H9 (cell line): Measurements from ENCODE around the gene RABL6. TPM values are rescaled to one million over a fixed set of nuclear protein-coding genes. Genes with fewer than 3 reads are reported as not detected.

Experiments used
- DNase-seq: peaks from one replicate; pipeline ENCODE4 v3.0.0-alpha.2; 2017
- H2AFZ ChIP-seq: one replicate; pipeline ENCODE4 v1.6.1; 2013; ENCODE audit warnings: mild to moderate bottlenecking, low read length, control low read depth, moderate library complexity
- H2AK5ac ChIP-seq: 2 replicates; pipeline ENCODE4 v1.6.1; 2013; ENCODE audit warnings: low read length, control low read depth, mixed read lengths; ENCODE audit not compliant: insufficient read length
- H2BK120ac ChIP-seq: one replicate; pipeline ENCODE4 v1.6.1; 2013; ENCODE audit warnings: low read depth, mild to moderate bottlenecking, low read length, control low read depth, inconsistent platforms; ENCODE audit not compliant: poor library complexity, severe bottlenecking
- H2BK12ac ChIP-seq: 2 replicates; pipeline ENCODE4 v1.6.1; 2013; ENCODE audit warnings: low read length, control low read depth, mixed read lengths, low read depth; ENCODE audit not compliant: insufficient read length
- H2BK15ac ChIP-seq: 2 replicates; pipeline ENCODE4 v1.6.1; 2013; ENCODE audit warnings: low read depth, low read length, control low read depth
- H2BK20ac ChIP-seq: one replicate; pipeline ENCODE4 v1.6.1; 2013; ENCODE audit warnings: low read depth, mild to moderate bottlenecking, low read length, control low read depth, inconsistent platforms; ENCODE audit not compliant: poor library complexity, severe bottlenecking
- H2BK5ac ChIP-seq: 2 replicates; pipeline ENCODE4 v1.6.1; 2013; ENCODE audit warnings: low read length, control low read depth, mixed read lengths; ENCODE audit not compliant: insufficient read length
- H3K14ac ChIP-seq: 2 replicates; pipeline ENCODE4 v1.6.1; 2013; ENCODE audit warnings: low read length, control low read depth; ENCODE audit not compliant: insufficient read depth
- H3K18ac ChIP-seq: 2 replicates; pipeline ENCODE4 v1.6.1; 2013; ENCODE audit warnings: low read depth, mild to moderate bottlenecking, mixed read lengths, low read length, control low read depth; ENCODE audit not compliant: insufficient read length
- H3K23ac ChIP-seq: 2 replicates; pipeline ENCODE4 v1.6.1; 2013; ENCODE audit warnings: low read length, control low read depth, mixed read lengths, low read depth; ENCODE audit not compliant: insufficient read length
- H3K23me2 ChIP-seq: 2 replicates; pipeline ENCODE4 v1.6.1; 2013; ENCODE audit warnings: low read depth, mild to moderate bottlenecking, mixed read lengths, low read length, control low read depth; ENCODE audit not compliant: insufficient read length, poor library complexity, severe bottlenecking
- H3K27ac ChIP-seq: 2 replicates; pipeline ENCODE4 v1.5.1; 2013; ENCODE audit warnings: low read length, control low read depth, mixed read lengths, low read depth; ENCODE audit not compliant: insufficient read length
- H3K27me3 ChIP-seq: 2 replicates; pipeline ENCODE4 v1.6.1; 2013; ENCODE audit warnings: low read length, control low read depth, inconsistent platforms; ENCODE audit not compliant: insufficient read depth
- H3K4ac ChIP-seq: 2 replicates; pipeline ENCODE4 v1.6.1; 2013; ENCODE audit warnings: low read depth, mild to moderate bottlenecking, control low read depth, inconsistent platforms, low read length, moderate library complexity
- H3K4me1 ChIP-seq: 2 replicates; pipeline ENCODE4 v1.6.1; 2013; ENCODE audit warnings: low read length, control low read depth, inconsistent platforms; ENCODE audit not compliant: insufficient read depth
- H3K4me2 ChIP-seq: 2 replicates; pipeline ENCODE4 v1.6.1; 2013; ENCODE audit warnings: low read length, control low read depth, mixed read lengths; ENCODE audit not compliant: insufficient read length, insufficient read depth
- H3K56ac ChIP-seq: 2 replicates; pipeline ENCODE4 v1.6.1; 2013; ENCODE audit warnings: low read depth, mild to moderate bottlenecking, mixed read lengths, low read length, control low read depth; ENCODE audit not compliant: insufficient read length
- H3K79me1 ChIP-seq: 2 replicates; pipeline ENCODE4 v1.6.1; 2013; ENCODE audit warnings: low read depth, mild to moderate bottlenecking, moderate library complexity, low read length, control low read depth, inconsistent platforms; ENCODE audit not compliant: insufficient read depth, poor library complexity, severe bottlenecking
- H3K79me2 ChIP-seq: 2 replicates; pipeline ENCODE4 v1.6.1; 2013; ENCODE audit warnings: low read length, control low read depth, inconsistent platforms; ENCODE audit not compliant: insufficient read depth
- H3K9ac ChIP-seq: 2 replicates; pipeline ENCODE4 v1.6.1; 2013; ENCODE audit warnings: low read length, control low read depth, mixed read lengths; ENCODE audit not compliant: insufficient read length; ENCODE audit errors: extremely low read depth
- H3K9me3 ChIP-seq: one replicate; pipeline ENCODE4 v1.6.1; 2013; ENCODE audit warnings: low read depth, low read length, inconsistent platforms; ENCODE audit not compliant: control insufficient read depth
- H3T11ph ChIP-seq: one replicate; pipeline ENCODE4 v1.6.1; 2013; ENCODE audit warnings: mild to moderate bottlenecking, low read length, control low read depth, inconsistent platforms
- H4K20me1 ChIP-seq: one replicate; pipeline ENCODE4 v1.6.1; 2013; ENCODE audit not compliant: control insufficient read depth, insufficient read length, insufficient read depth
- H4K5ac ChIP-seq: 2 replicates; pipeline ENCODE4 v1.6.1; 2013; ENCODE audit warnings: low read depth, mild to moderate bottlenecking, mixed read lengths, low read length, control low read depth; ENCODE audit not compliant: insufficient read length
- H4K8ac ChIP-seq: replicated peaks from 2 replicates; pipeline ENCODE4 v1.6.1; 2013; ENCODE audit warnings: low read length, control low read depth, mixed read lengths, low read depth; ENCODE audit not compliant: insufficient read length
- H4K91ac ChIP-seq: 2 replicates; pipeline ENCODE4 v1.6.1; 2013; ENCODE audit warnings: low read depth, mild to moderate bottlenecking, moderate library complexity, mixed read lengths, low read length, control low read depth; ENCODE audit not compliant: insufficient read length
- H3K27ac Mint-ChIP-seq, 3 experiments: 2 replicates in 2 of 3; 3 replicates in 1 of 3; pipeline ENCODE4 v1.8.0; 2020 to 2021; ENCODE audit warnings: mixed read lengths in 3 of 3, mild to moderate bottlenecking in 1 of 3, moderate library complexity in 1 of 3
- H3K27me3 Mint-ChIP-seq: 2 replicates; pipeline ENCODE4 v1.8.0; 2021; ENCODE audit warnings: low read depth, mild to moderate bottlenecking, moderate library complexity, mixed read lengths
- H3K36me3 Mint-ChIP-seq, 3 experiments: 2 replicates in 2 of 3; 3 replicates in 1 of 3; pipeline ENCODE4 v1.8.0; 2020 to 2021; ENCODE audit warnings: low read depth in 3 of 3, mixed read lengths in 3 of 3; ENCODE audit not compliant: insufficient read depth in 1 of 3
- H3K4me1 Mint-ChIP-seq, 2 experiments: 2 replicates each; pipeline ENCODE4 v1.8.0; 2020; ENCODE audit warnings: mixed read lengths in 2 of 2
- H3K4me3 Mint-ChIP-seq, 2 experiments: 2 replicates in 1 of 2; 3 replicates in 1 of 2; pipeline ENCODE4 v1.8.0; 2020 to 2021; ENCODE audit warnings: mild to moderate bottlenecking in 2 of 2, mixed read lengths in 2 of 2, moderate library complexity in 1 of 2
- H3K9me3 Mint-ChIP-seq, 2 experiments: 2 replicates in 1 of 2; 3 replicates in 1 of 2; pipeline ENCODE4 v1.8.0; 2020; ENCODE audit warnings: mild to moderate bottlenecking in 2 of 2, mixed read lengths in 2 of 2, moderate library complexity in 1 of 2
- CTCF ChIP-seq: fragments of 200-600 bp; sonication (generic); conservative IDR thresholded peaks from 3 replicates; pipeline ENCODE4 v1.8.0; 2021; ENCODE audit warnings: antibody characterized with exemption, mild to moderate bottlenecking
- WGBS: extraction: QIAGEN DNeasy Blood & Tissue Kit; methylation state at CpG from one replicate; pipeline ENCODE4 v1.1.7; 2013; ENCODE audit warnings: missing lambda C conversion rate, low lambda C conversion rate, mixed read lengths; ENCODE audit not compliant: insufficient read length; ENCODE audit errors: extremely low coverage; 5-methylcytosine and 5-hydroxymethylcytosine counted together
- total RNA-seq: library from RNA; stranded (reverse); gene quantifications from 2 replicates; pipeline ENCODE4 v1.2.1, GENCODE V29; 2021

RABL6 gene
- total RNA-seq, 1 experiment from 2014 or later, result 108 TPM

- H3K27me3 ChIP-seq, result no peaks in the 10 kb centered on the region
- H2BK120ac ChIP-seq, result no peak overlapping the region
- no peak overlapping the region for H2BK15ac ChIP-seq
- peaks cover 15% of the 10 kb centered on the region for H3K23me2 ChIP-seq
- WGBS, result no CpG with 5 or more reads among the region's 14 CpGs
- H4K8ac ChIP-seq, result no peak overlapping the region
- no peaks in the 10 kb centered on the region for H3K9me3 Mint-ChIP-seq
- H2BK12ac ChIP-seq, result no peak overlapping the region
- no peak overlapping the region for H4K91ac ChIP-seq
- H3K4me3 Mint-ChIP-seq, result peak overlapping the region; percentile 70 to 85
- H3T11ph ChIP-seq, result no peak overlapping the region
- peaks cover 10% of the 10 kb centered on the region for H3K27me3 Mint-ChIP-seq
- no peak overlapping the region for H2BK5ac ChIP-seq
- H2AFZ ChIP-seq, result no peak overlapping the region
- DNase-seq, result no peak
- no peak overlapping the region for H3K14ac ChIP-seq
- H3K4me1 ChIP-seq, result no peaks in the 10 kb centered on the region
- no peak overlapping the region for H2AK5ac ChIP-seq
- H4K20me1 ChIP-seq, result peaks cover 4% of the 10 kb centered on the region
- H3K79me1 ChIP-seq, result peaks cover 11% of the 10 kb centered on the region
- H3K4me1 Mint-ChIP-seq, result peaks cover 16 to 27% of the 10 kb centered on the region in 2 experiments
- no peak overlapping the region for H3K56ac ChIP-seq
- H3K9ac ChIP-seq, result peak overlapping the region; percentile 73
- H3K9me3 ChIP-seq, result no peaks in the 10 kb centered on the region
- H3K18ac ChIP-seq, result no peak overlapping the region
- peaks cover 9% of the 10 kb centered on the region; the same call in 1 of the 2 replicates for H3K79me2 ChIP-seq
- no peak overlapping the region for H3K4ac ChIP-seq
- no peak overlapping the region for H3K23ac ChIP-seq
- H4K5ac ChIP-seq, result no peak overlapping the region
- TF ChIP-seq CTCF, result no peak
- H3K27ac ChIP-seq, result no peak overlapping the region
- peak overlapping the region; percentile 88 for H3K4me2 ChIP-seq
- H2BK20ac ChIP-seq, result no peak overlapping the region
- peaks cover 33 to 54% (median 45%) of the 10 kb centered on the region in 3 experiments; a peak in 6 of 7 replicates for H3K36me3 Mint-ChIP-seq
- H3K27ac Mint-ChIP-seq, result no peak overlapping the region; a peak in 2 of 7 replicates
Measured at GRCh38 chr9:136808806-136809158, 1.0 kb downstream of the RABL6 start.
